GM12878 (cell line): ENCODE results near the gene PAXX. TPM values are rescaled to one million over a fixed set of nuclear protein-coding genes. Genes with fewer than 3 reads are reported as not detected.

Source experiments
- ATAC-seq: fragments of 200-7000 bp; cut with Tn5 transposase; 3 replicates; pipeline ENCODE4 v1.9.1; 2020; ENCODE audit warnings: mild to moderate bottlenecking, moderate library complexity
- BruUV-seq: library from RNA; stranded (reverse); fragments of 400-500 nt; replicated peaks from 2 replicates; lab custom pipeline; 2021; lab: Mats Ljungman, UMichigan
- CTCF ChIA-PET: fragments of 300-600 bp; sonication (Branson Sonifier 250); formaldehyde crosslinking; extraction: SDS; loops from one replicate; lab custom pipeline; 2021; ENCODE audit warnings: inconsistent platforms; lab: Yijun Ruan, JAX
- POLR2A ChIA-PET: fragments of 350-600 bp; formaldehyde crosslinking; extraction: SDS; loops from one replicate; lab custom pipeline; 2021; ENCODE audit warnings: inconsistent platforms; lab: Charles Lee
- RAD21 ChIA-PET: fragments of 300-600 bp; sonication (Branson Sonifier 250); formaldehyde crosslinking; loops from one replicate; lab custom pipeline; 2023; ENCODE audit warnings: antibody characterized with exemption; ENCODE audit not compliant: unreplicated experiment; lab: Charles Lee
- SMC1A ChIA-PET: fragments of 300-600 bp; sonication (Branson Sonifier 250); formaldehyde crosslinking; loops from one replicate; lab custom pipeline; 2023; ENCODE audit not compliant: unreplicated experiment, uncharacterized antibody; lab: Charles Lee
- DNase-seq: peaks from one replicate; pipeline ENCODE4 v3.0.0-alpha.2; 2011; ENCODE audit warnings: low read depth, low spot score
- FAIRE-seq: peaks from 3 replicates; lab custom pipeline; 2011; peaks lifted over from hg19 to GRCh38; lab: Jason Lieb, UNC
- H2AFZ ChIP-seq: 2 replicates; pipeline ENCODE4 v1.6.0; 2011; ENCODE audit warnings: low read depth, low read length, control low read depth; ENCODE audit not compliant: control insufficient read depth
- H3K27ac ChIP-seq: 2 replicates; pipeline ENCODE4 v1.5.1; 2011; ENCODE audit warnings: control low read depth; ENCODE audit not compliant: control insufficient read depth, insufficient read depth
- H3K27me3 ChIP-seq, 2 experiments: replicated peaks in 1 of 2; 2 replicates each; pipeline versions ENCODE4 v1.6.0 to v1.6.1; 2011; ENCODE audit warnings: low read length in 1 of 2; ENCODE audit not compliant: control insufficient read depth in 2 of 2, insufficient read depth in 2 of 2
- H3K36me3 ChIP-seq, 2 experiments: 2 replicates each; pipeline ENCODE4 v1.5.1; 2011; ENCODE audit warnings: low read length in 1 of 2; ENCODE audit not compliant: control insufficient read depth in 2 of 2, insufficient read depth in 2 of 2
- H3K4me1 ChIP-seq: 2 replicates; pipeline ENCODE4 v1.6.1; 2011; ENCODE audit warnings: mild to moderate bottlenecking, low read length, moderate library complexity, mixed read lengths; ENCODE audit not compliant: control insufficient read depth, insufficient read depth
- H3K4me2 ChIP-seq: 2 replicates; pipeline ENCODE4 v1.6.0; 2011; ENCODE audit warnings: control low read depth; ENCODE audit not compliant: control insufficient read depth, insufficient read depth
- H3K4me3 ChIP-seq: fragments of 200-600 bp; sonication (generic); 2 replicates; pipeline ENCODE4 v1.5.1; 2016
- H3K79me2 ChIP-seq: 2 replicates; pipeline ENCODE4 v1.6.0; 2011; ENCODE audit warnings: low read length; ENCODE audit not compliant: control insufficient read depth, insufficient read depth
- H3K9ac ChIP-seq: 2 replicates; pipeline ENCODE4 v1.8.0; 2011; ENCODE audit warnings: low read length, control low read depth, mixed read lengths; ENCODE audit not compliant: control insufficient read depth, insufficient read depth
- H3K9me3 ChIP-seq: replicated peaks from 3 replicates; pipeline ENCODE4 v1.5.1; 2011; ENCODE audit warnings: mild to moderate bottlenecking, low read length; ENCODE audit not compliant: control insufficient read depth, insufficient read depth
- H4K20me1 ChIP-seq: 2 replicates; pipeline ENCODE4 v1.6.0; 2011; ENCODE audit not compliant: control insufficient read depth, insufficient read depth
- ESRRA ChIP-seq: IDR thresholded peaks from 2 replicates; pipeline ENCODE4 v1.6.1; 2012; ENCODE audit warnings: mild to moderate bottlenecking, low read length, improper control_type of control experiment
- EZH2 ChIP-seq: IDR thresholded peaks from 2 replicates; pipeline ENCODE4 v1.6.1; 2012; ENCODE audit warnings: low read depth, mild to moderate bottlenecking, control low read depth, inconsistent platforms, low read length, borderline replicate concordance; ENCODE audit not compliant: control insufficient read depth
- HDGF ChIP-seq: fragments of 450-650 bp; IDR thresholded peaks from 2 replicates; pipeline ENCODE4 v1.6.1; 2016; ENCODE audit warnings: antibody characterized with exemption
- MEF2A ChIP-seq: IDR thresholded peaks from 2 replicates; pipeline ENCODE4 v1.6.1; 2011; ENCODE audit warnings: low read depth, mild to moderate bottlenecking, low read length, moderate library complexity; ENCODE audit not compliant: insufficient read depth
- NFXL1 ChIP-seq: fragments of 450-650 bp; IDR thresholded peaks from 2 replicates; pipeline ENCODE4 v1.6.1; 2017; ENCODE audit warnings: antibody characterized with exemption, mild to moderate bottlenecking, borderline replicate concordance
- NFYA ChIP-seq: IDR thresholded peaks from 2 replicates; pipeline ENCODE4 v1.6.1; 2011; ENCODE audit warnings: low read depth, mild to moderate bottlenecking, low read length, improper control_type of control experiment, borderline replicate concordance
- POLR2A ChIP-seq: IDR thresholded peaks from 2 replicates; pipeline ENCODE4 v1.6.1; 2011; ENCODE audit warnings: low read depth, mild to moderate bottlenecking, low read length
- TAF1 ChIP-seq: IDR thresholded peaks from 2 replicates; pipeline ENCODE4 v1.6.1; 2011; ENCODE audit warnings: mild to moderate bottlenecking, low read depth, low read length, borderline replicate concordance
- WRNIP1 ChIP-seq: IDR thresholded peaks from 2 replicates; pipeline ENCODE4 v1.6.1; 2011; ENCODE audit warnings: low read depth, low read length, improper control_type of control experiment, borderline replicate concordance
- ZBED1 ChIP-seq: IDR thresholded peaks from 2 replicates; pipeline ENCODE4 v1.6.1; 2016; ENCODE audit warnings: borderline replicate concordance
- ZNF384 ChIP-seq: IDR thresholded peaks from 2 replicates; pipeline ENCODE4 v1.6.1; 2012; ENCODE audit warnings: low read depth, mild to moderate bottlenecking, low read length, improper control_type of control experiment, borderline replicate concordance
- WGBS: methylation state at CpG from one replicate; pipeline ENCODE4 v1.1.6; 2016; ENCODE audit warnings: low lambda C conversion rate; ENCODE audit not compliant: insufficient replicate concordance, insufficient coverage; ENCODE audit errors: missing lambda C conversion rate; 5-methylcytosine and 5-hydroxymethylcytosine counted together
- in situ Hi-C: fragments of 300-500 bp; cut with MboI; formaldehyde crosslinking; loops from 9 replicates; pipeline ENCODE4 v1.14.3; 2018; ENCODE audit warnings: mixed read lengths
- intact Hi-C: fragments of 100-400 bp; cut with micrococcal nuclease; formaldehyde crosslinking; loops from one replicate; pipeline ENCODE4 v1.14.2; 2022; ENCODE audit not compliant: unreplicated experiment
- polyA plus RNA-seq, 11 experiments: library from polyadenylated mRNA; depleted of rRNA in 4 of 11; unstranded in 6 of 11; stranded (reverse) in 5 of 11; fragments of >200 nt; fragmentation: Nextera tagmentation in 4 of 11; fragmentation: Illumina TruSeq in 1 of 11; extraction: Ambion mirVana in 4 of 11; extraction: Trizol in 1 of 11; gene quantifications; 1 replicate in 1 of 11; 2 replicates in 10 of 11; pipeline versions ENCODE4 v1.2.1 to v1.2.3, GENCODE V29; 2011 to 2016; ENCODE audit warnings: inconsistent platforms in 2 of 11, missing spikeins in 2 of 11, low read depth in 1 of 11
- total RNA-seq, 4 experiments: library from RNA; depleted of rRNA in 3 of 4; stranded (reverse); fragments of >200 nt in 3 of 4; fragmentation: Illumina TruSeq in 1 of 4; extraction: Trizol in 1 of 4; gene quantifications; 2 replicates each; pipeline versions ENCODE4 v1.2.1 to v1.2.3, GENCODE V29; 2013 to 2021
- TF ChIP-seq, protein P1 (sequence below): fragments of 450-650 bp; IDR thresholded peaks from 2 replicates; pipeline ENCODE4 v1.6.1; 2017; ENCODE audit warnings: low read depth, mild to moderate bottlenecking, moderate library complexity
- TF ChIP-seq, protein P2 (sequence below): IDR thresholded peaks from 2 replicates; pipeline ENCODE4 v1.6.1; 2012; ENCODE audit warnings: low read length, inconsistent platforms
- TF ChIP-seq, protein P3 (sequence below): IDR thresholded peaks from 2 replicates; pipeline ENCODE4 v1.6.1; 2011; ENCODE audit warnings: low read depth, mild to moderate bottlenecking, low read length, moderate library complexity, borderline replicate concordance; ENCODE audit errors: extremely low read depth
- TF ChIP-seq, protein P4 (sequence below): IDR thresholded peaks from 2 replicates; pipeline ENCODE4 v1.6.1; 2012; ENCODE audit warnings: low read depth, low read length, improper control_type of control experiment
- TF ChIP-seq, protein P5 (sequence below), 3 experiments: IDR thresholded peaks in 2 of 3; conservative IDR thresholded peaks in 1 of 3; 2 replicates each; pipeline ENCODE4 v1.5.1; 2011; ENCODE audit warnings: low read depth in 3 of 3, low read length in 3 of 3, mild to moderate bottlenecking in 3 of 3, control low read depth in 2 of 3, moderate library complexity in 2 of 3, inconsistent platforms in 1 of 3, mixed read lengths in 1 of 3; ENCODE audit not compliant: control insufficient read depth in 2 of 3, insufficient read depth in 1 of 3; ENCODE audit errors: extremely low read depth in 1 of 3

PAXX gene
- total and polyA plus RNA-seq, 10 of the 15 experiments (the other 5 are each of a cell fraction or from before 2014, with no cell fraction given) = 0.18 to 60.6 (median 29.5) TPM

DNA sequence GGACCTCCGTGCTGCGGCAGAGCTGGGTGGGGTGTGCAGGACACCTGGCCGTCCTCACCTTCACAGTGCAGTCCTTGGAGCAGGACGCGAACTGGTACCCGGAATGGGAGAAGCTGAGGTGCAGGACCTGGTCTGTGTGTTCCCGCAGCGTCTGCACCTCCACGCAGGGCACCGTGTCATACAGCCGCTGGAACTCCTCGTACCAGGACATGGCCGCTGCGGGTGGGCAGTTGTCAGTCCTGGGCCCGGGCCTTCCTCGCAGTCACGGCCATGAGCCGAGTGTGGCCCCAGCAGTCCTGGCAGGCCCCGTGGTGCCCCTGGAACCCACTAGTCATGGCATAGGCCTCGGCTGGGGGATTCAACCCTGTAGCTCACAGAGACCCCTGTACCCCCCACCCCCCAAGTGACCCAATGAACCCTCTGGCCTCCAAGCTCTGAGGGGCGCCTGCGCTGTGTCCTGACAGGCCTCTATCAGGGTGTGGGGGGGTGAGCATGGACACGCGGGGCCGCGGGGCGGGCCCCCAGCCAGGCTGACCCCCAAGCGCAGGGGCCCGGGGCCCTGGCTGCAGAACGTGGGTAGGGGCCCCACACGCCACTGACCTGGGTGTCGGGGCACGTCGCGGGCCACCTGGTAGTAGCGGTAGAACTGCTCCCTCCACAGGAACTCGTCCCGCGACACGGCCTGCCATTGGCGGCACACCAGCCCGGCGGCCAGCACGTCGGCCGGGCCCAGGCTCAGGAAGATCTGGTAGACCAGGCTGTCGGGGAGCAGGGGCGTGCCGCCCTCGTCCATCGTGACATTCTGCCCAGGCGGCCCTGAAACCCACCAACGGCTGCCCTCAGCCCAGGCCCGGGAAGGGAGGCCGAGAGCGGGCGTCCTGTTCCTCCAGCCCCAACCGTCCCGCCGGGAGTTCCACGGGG lies 48.7 kb upstream of the PAXX start:
- H3K27me3 ChIP-seq = no peaks in the 10 kb centered on the region
- no peaks in the 10 kb centered on the region for H3K9me3 ChIP-seq
- H3K79me2 ChIP-seq = peaks cover 19% of the 10 kb centered on the region
- H3K27ac ChIP-seq = peak overlapping the region; percentile 91
- H3K4me3 ChIP-seq = peak overlapping the region; percentile 98
- SMC1A ChIA-PET = interaction anchor here (0.8 kb wide), 1 partner anchor 153 kb away, joined by 3 read pairs; the partner anchor contains the start of gene TMEM141
- H3K4me2 ChIP-seq = peak overlapping the region; percentile 81
- H4K20me1 ChIP-seq = no peaks in the 10 kb centered on the region
- peaks cover 4% of the 10 kb centered on the region for H3K4me1 ChIP-seq
- peak overlapping the region; percentile 6 for H2AFZ ChIP-seq
- ATAC-seq (peak; percentile 46), DNase-seq (no peak), FAIRE-seq (no peak)
- CTCF ChIA-PET = interaction anchor here (1.0 to 2.5 kb wide), 4 partner anchors 57 to 124 kb away, joined by 3 to 12 read pairs (median 4); partner anchors contain the start of genes AJM1 and TRAF2
- H3K9ac ChIP-seq = peak overlapping the region; percentile 85
- POLR2A ChIA-PET = interaction anchor here (1.2 to 2.5 kb wide), 3 partner anchors 41 to 96 kb away, joined by 5 to 6 read pairs (median 5); partner anchors contain the start of gene TRAF2
- 30% methylated on average over 56 of the region's 61 CpGs for WGBS
- RAD21 ChIA-PET = interaction anchor here (1.2 kb wide), 1 partner anchor 45 kb away, joined by 5 read pairs; no protein-coding TSS in a partner anchor
- intact Hi-C loops (loop anchor here (1.0 to 10.0 kb wide), 3 partner anchors 48 to 149 kb away; partner anchors contain the start of genes CCDC183, MAMDC4 and TMEM141), in situ Hi-C loops (no loop called here)
- peaks cover under 1 to 26% of the 10 kb centered on the region in 2 experiments; a peak in 3 of 4 replicates for H3K36me3 ChIP-seq
- BruUV-seq = no TSS peak
- TF ChIP-seq NFYA (no peak), HDGF (no peak), POLR2A (no peak), ZBED1 (no peak), TAF1 (no peak), ZNF384 (no peak), WRNIP1 (no peak), ESRRA (no peak), NFXL1 (no peak), EZH2 (no peak), MEF2A (no peak)
- TF ChIP-seq, protein P1, sequence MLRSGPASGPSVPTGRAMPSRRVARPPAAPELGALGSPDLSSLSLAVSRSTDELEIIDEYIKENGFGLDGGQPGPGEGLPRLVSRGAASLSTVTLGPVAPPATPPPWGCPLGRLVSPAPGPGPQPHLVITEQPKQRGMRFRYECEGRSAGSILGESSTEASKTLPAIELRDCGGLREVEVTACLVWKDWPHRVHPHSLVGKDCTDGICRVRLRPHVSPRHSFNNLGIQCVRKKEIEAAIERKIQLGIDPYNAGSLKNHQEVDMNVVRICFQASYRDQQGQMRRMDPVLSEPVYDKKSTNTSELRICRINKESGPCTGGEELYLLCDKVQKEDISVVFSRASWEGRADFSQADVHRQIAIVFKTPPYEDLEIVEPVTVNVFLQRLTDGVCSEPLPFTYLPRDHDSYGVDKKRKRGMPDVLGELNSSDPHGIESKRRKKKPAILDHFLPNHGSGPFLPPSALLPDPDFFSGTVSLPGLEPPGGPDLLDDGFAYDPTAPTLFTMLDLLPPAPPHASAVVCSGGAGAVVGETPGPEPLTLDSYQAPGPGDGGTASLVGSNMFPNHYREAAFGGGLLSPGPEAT = no peak
- TF ChIP-seq, protein P2, sequence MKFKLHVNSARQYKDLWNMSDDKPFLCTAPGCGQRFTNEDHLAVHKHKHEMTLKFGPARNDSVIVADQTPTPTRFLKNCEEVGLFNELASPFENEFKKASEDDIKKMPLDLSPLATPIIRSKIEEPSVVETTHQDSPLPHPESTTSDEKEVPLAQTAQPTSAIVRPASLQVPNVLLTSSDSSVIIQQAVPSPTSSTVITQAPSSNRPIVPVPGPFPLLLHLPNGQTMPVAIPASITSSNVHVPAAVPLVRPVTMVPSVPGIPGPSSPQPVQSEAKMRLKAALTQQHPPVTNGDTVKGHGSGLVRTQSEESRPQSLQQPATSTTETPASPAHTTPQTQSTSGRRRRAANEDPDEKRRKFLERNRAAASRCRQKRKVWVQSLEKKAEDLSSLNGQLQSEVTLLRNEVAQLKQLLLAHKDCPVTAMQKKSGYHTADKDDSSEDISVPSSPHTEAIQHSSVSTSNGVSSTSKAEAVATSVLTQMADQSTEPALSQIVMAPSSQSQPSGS = no peak
- TF ChIP-seq, protein P3, sequence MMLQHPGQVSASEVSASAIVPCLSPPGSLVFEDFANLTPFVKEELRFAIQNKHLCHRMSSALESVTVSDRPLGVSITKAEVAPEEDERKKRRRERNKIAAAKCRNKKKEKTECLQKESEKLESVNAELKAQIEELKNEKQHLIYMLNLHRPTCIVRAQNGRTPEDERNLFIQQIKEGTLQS = no peak
- TF ChIP-seq, protein P4, sequence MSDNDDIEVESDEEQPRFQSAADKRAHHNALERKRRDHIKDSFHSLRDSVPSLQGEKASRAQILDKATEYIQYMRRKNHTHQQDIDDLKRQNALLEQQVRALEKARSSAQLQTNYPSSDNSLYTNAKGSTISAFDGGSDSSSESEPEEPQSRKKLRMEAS = no peak
- TF ChIP-seq, protein P5, sequence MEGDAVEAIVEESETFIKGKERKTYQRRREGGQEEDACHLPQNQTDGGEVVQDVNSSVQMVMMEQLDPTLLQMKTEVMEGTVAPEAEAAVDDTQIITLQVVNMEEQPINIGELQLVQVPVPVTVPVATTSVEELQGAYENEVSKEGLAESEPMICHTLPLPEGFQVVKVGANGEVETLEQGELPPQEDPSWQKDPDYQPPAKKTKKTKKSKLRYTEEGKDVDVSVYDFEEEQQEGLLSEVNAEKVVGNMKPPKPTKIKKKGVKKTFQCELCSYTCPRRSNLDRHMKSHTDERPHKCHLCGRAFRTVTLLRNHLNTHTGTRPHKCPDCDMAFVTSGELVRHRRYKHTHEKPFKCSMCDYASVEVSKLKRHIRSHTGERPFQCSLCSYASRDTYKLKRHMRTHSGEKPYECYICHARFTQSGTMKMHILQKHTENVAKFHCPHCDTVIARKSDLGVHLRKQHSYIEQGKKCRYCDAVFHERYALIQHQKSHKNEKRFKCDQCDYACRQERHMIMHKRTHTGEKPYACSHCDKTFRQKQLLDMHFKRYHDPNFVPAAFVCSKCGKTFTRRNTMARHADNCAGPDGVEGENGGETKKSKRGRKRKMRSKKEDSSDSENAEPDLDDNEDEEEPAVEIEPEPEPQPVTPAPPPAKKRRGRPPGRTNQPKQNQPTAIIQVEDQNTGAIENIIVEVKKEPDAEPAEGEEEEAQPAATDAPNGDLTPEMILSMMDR (IDR thresholded peaks at IDR 0.05 in 2 of 3, conservative IDR thresholded peaks at IDR 0.05 in 1 of 3; ENCODE audit: control insufficient read depth in 2 of 3, extremely low read depth in 1 of 3, insufficient read depth in 1 of 3, low read depth in 3 of 3, low read length in 3 of 3) = 0 out of 6 replicates have a peak, but pooled peaks of 1 of the 3 experiments have one; percentile 13
